ENCODE results near the gene SH3D19. TPM values are rescaled to one million over a fixed set of nuclear protein-coding genes. Genes with fewer than 3 reads are reported as not detected.

The SH3D19 gene
- total RNA-seq, 1 donor from 2014 or later: 4.9 TPM

- DNase-seq: no peak
- Mint-ChIP-seq H3K4me3 (ENCODE audit: unreplicated experiment) (no peak overlapping the region), H3K36me3 (ENCODE audit: unreplicated experiment) (no peaks in the 10 kb centered on the region), H3K4me1 (ENCODE audit: low read depth, unreplicated experiment) (no peaks in the 10 kb centered on the region), H3K27ac (ENCODE audit: unreplicated experiment) (no peak overlapping the region), H3K9me3 (ENCODE audit: unreplicated experiment) (no peaks in the 10 kb centered on the region), H3K27me3 (ENCODE audit: unreplicated experiment) (peaks cover 2% of the 10 kb centered on the region)
- TF ChIP-seq CTCF (IDR thresholded peaks at IDR 0.05; ENCODE audit: partially characterized antibody, unreplicated experiment): no peak
Observed at GRCh38 chr4:151329217-151330007, 4.0 kb upstream of the SH3D19 start.

- Mint-ChIP-seq H3K36me3 (ENCODE audit: unreplicated experiment) (no peaks in the 10 kb centered on the region), H3K27ac (ENCODE audit: unreplicated experiment) (no peak overlapping the region), H3K9me3 (ENCODE audit: unreplicated experiment) (no peaks in the 10 kb centered on the region), H3K4me1 (ENCODE audit: low read depth, unreplicated experiment) (no peaks in the 10 kb centered on the region), H3K4me3 (ENCODE audit: unreplicated experiment) (peak overlapping the region; percentile 94), H3K27me3 (ENCODE audit: unreplicated experiment) (peaks cover 5% of the 10 kb centered on the region)
- TF ChIP-seq CTCF (IDR thresholded peaks at IDR 0.05; ENCODE audit: partially characterized antibody, unreplicated experiment): no peak
- DNase-seq: no peak
Observed at GRCh38 chr4:151325949-151326246, 493 bp upstream of the SH3D19 start.

GRCh38 chr4:151324752-151325110 is 674 bp downstream of the SH3D19 start:
- peak overlapping the region; percentile 90 for H3K4me3 Mint-ChIP-seq (ENCODE audit: unreplicated experiment)
- H3K27me3 Mint-ChIP-seq (ENCODE audit: unreplicated experiment): peaks cover 4% of the 10 kb centered on the region
- H3K27ac Mint-ChIP-seq (ENCODE audit: unreplicated experiment): no peak overlapping the region
- no peaks in the 10 kb centered on the region for H3K36me3 Mint-ChIP-seq (ENCODE audit: unreplicated experiment)
- no peak for TF ChIP-seq CTCF (IDR thresholded peaks at IDR 0.05; ENCODE audit: partially characterized antibody, unreplicated experiment)
- DNase-seq: peak; percentile 32
- no peaks in the 10 kb centered on the region for H3K4me1 Mint-ChIP-seq (ENCODE audit: low read depth, unreplicated experiment)
- H3K9me3 Mint-ChIP-seq (ENCODE audit: unreplicated experiment): no peaks in the 10 kb centered on the region

- H3K27me3 Mint-ChIP-seq (ENCODE audit: unreplicated experiment): peaks cover 4% of the 10 kb centered on the region
- H3K36me3 Mint-ChIP-seq (ENCODE audit: unreplicated experiment): no peaks in the 10 kb centered on the region
- DNase-seq: no peak
- H3K27ac Mint-ChIP-seq (ENCODE audit: unreplicated experiment): no peak overlapping the region
- TF ChIP-seq CTCF (IDR thresholded peaks at IDR 0.05; ENCODE audit: partially characterized antibody, unreplicated experiment): no peak
- H3K9me3 Mint-ChIP-seq (ENCODE audit: unreplicated experiment): no peaks in the 10 kb centered on the region
- no peaks in the 10 kb centered on the region for H3K4me1 Mint-ChIP-seq (ENCODE audit: low read depth, unreplicated experiment)
- H3K4me3 Mint-ChIP-seq (ENCODE audit: unreplicated experiment): peak overlapping the region; percentile 90
Observed at GRCh38 chr4:151324124-151324751, 1.2 kb downstream of the SH3D19 start.

- DNase-seq: no peak
- Mint-ChIP-seq H3K9me3 (ENCODE audit: unreplicated experiment) (no peaks in the 10 kb centered on the region), H3K4me1 (ENCODE audit: low read depth, unreplicated experiment) (no peaks in the 10 kb centered on the region), H3K36me3 (ENCODE audit: unreplicated experiment) (no peaks in the 10 kb centered on the region), H3K27me3 (ENCODE audit: unreplicated experiment) (peaks cover 4% of the 10 kb centered on the region), H3K4me3 (ENCODE audit: unreplicated experiment) (no peak overlapping the region), H3K27ac (ENCODE audit: unreplicated experiment) (no peak overlapping the region)
- no peak for TF ChIP-seq CTCF (IDR thresholded peaks at IDR 0.05; ENCODE audit: partially characterized antibody, unreplicated experiment)
Observed at GRCh38 chr4:151323667-151324066, 1.7 kb downstream of the SH3D19 start.

Measured in glutamatergic neuron (in vitro differentiated cells).